ENCODE measurements around the gene NLRP5.

Gene NLRP5

GRCh38 chr19:56094449-56094848, 107.9 kb downstream of the NLRP5 start:
- H3K4me2 ChIP-seq (ENCODE audit: low read depth, low read length, poor library complexity, severe bottlenecking), result no peak overlapping the region
- no peak overlapping the region for H3K27ac ChIP-seq (ENCODE audit: low read depth, low read length)
- no peak overlapping the region for H2AFZ ChIP-seq (ENCODE audit: low read depth, low read length, severe bottlenecking)
- no peak overlapping the region for H3K4me3 ChIP-seq (ENCODE audit: insufficient read depth, low read length, poor library complexity, severe bottlenecking)
- H3K9me2 ChIP-seq (replicated peaks; ENCODE audit: insufficient read depth, low read length), result no peaks in the 10 kb centered on the region
- no peaks in the 10 kb centered on the region for H3F3A ChIP-seq (ENCODE audit: insufficient read depth)
- no peak overlapping the region for H3K9ac ChIP-seq (ENCODE audit: low read length)
- peaks cover 14% of the 10 kb centered on the region for H3K79me2 ChIP-seq (ENCODE audit: insufficient read depth, low read length)
- no peaks in the 10 kb centered on the region for H3K36me3 ChIP-seq (ENCODE audit: low read length)
- TF ChIP-seq EZH2phosphoT487 (conservative IDR thresholded peaks at IDR 0.05; ENCODE audit: low read length) (no peak), CTCF (IDR thresholded peaks at IDR 0.05; ENCODE audit: insufficient read depth, low read length, poor library complexity, severe bottlenecking) (no peak)
- H4K20me1 ChIP-seq (ENCODE audit: low read depth, low read length), result no peaks in the 10 kb centered on the region; the same call in 1 of the 2 replicates
- H3K27me3 ChIP-seq (ENCODE audit: low read length), result no peaks in the 10 kb centered on the region
- H3K9me3 ChIP-seq (ENCODE audit: insufficient read depth, low read length), result no peaks in the 10 kb centered on the region

- Histone ChIP-seq H3K9me2 (replicated peaks; ENCODE audit: insufficient read depth, low read length) (no peaks in the 10 kb centered on the region), H3K9me3 (ENCODE audit: insufficient read depth, low read length) (no peaks in the 10 kb centered on the region), H3K9ac (ENCODE audit: low read length) (no peak overlapping the region), H4K20me1 (ENCODE audit: low read depth, low read length) (no peaks in the 10 kb centered on the region; the same call in 1 of the 2 replicates), H3K79me2 (ENCODE audit: insufficient read depth, low read length) (peaks cover 13% of the 10 kb centered on the region), H3K4me2 (ENCODE audit: low read depth, low read length, poor library complexity, severe bottlenecking) (no peak overlapping the region), H3K4me3 (ENCODE audit: insufficient read depth, low read length, poor library complexity, severe bottlenecking) (no peak overlapping the region), H2AFZ (ENCODE audit: low read depth, low read length, severe bottlenecking) (no peak overlapping the region), H3K27me3 (ENCODE audit: low read length) (no peaks in the 10 kb centered on the region), H3K27ac (ENCODE audit: low read depth, low read length) (no peak overlapping the region), H3K36me3 (ENCODE audit: low read length) (no peaks in the 10 kb centered on the region), H3F3A (ENCODE audit: insufficient read depth) (no peaks in the 10 kb centered on the region)
- TF ChIP-seq CTCF (IDR thresholded peaks at IDR 0.05; ENCODE audit: insufficient read depth, low read length, poor library complexity, severe bottlenecking), result no peak
- TF ChIP-seq EZH2phosphoT487 (conservative IDR thresholded peaks at IDR 0.05; ENCODE audit: low read length), result no peak
These were observed 110.1 kb downstream of the NLRP5 start for GRCh38 chr19:56096665-56097064.

- no peak for TF ChIP-seq EZH2phosphoT487 (conservative IDR thresholded peaks at IDR 0.05; ENCODE audit: low read length)
- TF ChIP-seq CTCF (IDR thresholded peaks at IDR 0.05; ENCODE audit: insufficient read depth, low read length, poor library complexity, severe bottlenecking), result no peak
- Histone ChIP-seq H3K9me3 (ENCODE audit: insufficient read depth, low read length) (no peaks in the 10 kb centered on the region), H4K20me1 (ENCODE audit: low read depth, low read length) (no peaks in the 10 kb centered on the region; the same call in 1 of the 2 replicates), H3K9ac (ENCODE audit: low read length) (no peak overlapping the region), H3K36me3 (ENCODE audit: low read length) (no peaks in the 10 kb centered on the region), H3K4me3 (ENCODE audit: insufficient read depth, low read length, poor library complexity, severe bottlenecking) (no peak overlapping the region), H3K79me2 (ENCODE audit: insufficient read depth, low read length) (peaks cover 16% of the 10 kb centered on the region), H3K4me2 (ENCODE audit: low read depth, low read length, poor library complexity, severe bottlenecking) (no peak overlapping the region), H3K27ac (ENCODE audit: low read depth, low read length) (no peak overlapping the region), H3F3A (ENCODE audit: insufficient read depth) (no peaks in the 10 kb centered on the region), H3K27me3 (ENCODE audit: low read length) (no peaks in the 10 kb centered on the region), H3K9me2 (replicated peaks; ENCODE audit: insufficient read depth, low read length) (no peaks in the 10 kb centered on the region), H2AFZ (ENCODE audit: low read depth, low read length, severe bottlenecking) (no peak overlapping the region)
These were observed 110.7 kb downstream of the NLRP5 start for GRCh38 chr19:56097306-56097705.

Data from SU-DHL-6 (cell line).